WTC11 (cell line): Measurements from ENCODE around the gene DFFB. TPM values are rescaled to one million over a fixed set of nuclear protein-coding genes. Genes with fewer than 3 reads are reported as not detected.

Source experiments
- ATAC-seq: fragments of 200-7000 bp; cut with Tn5 transposase; 2 replicates; pipeline ENCODE4 v1.10.0; 2021; ENCODE audit warnings: mild to moderate bottlenecking, moderate library complexity
- CTCF ChIA-PET: fragments of 300-600 bp; sonication (Branson Sonifier 250); formaldehyde crosslinking; loops from one replicate; lab custom pipeline; 2021; ENCODE audit warnings: antibody characterized with exemption; lab: Charles Lee
- POLR2A ChIA-PET: fragments of 350-600 bp; sonication (Branson Sonifier 250); formaldehyde crosslinking; loops from one replicate; lab custom pipeline; 2021; ENCODE audit warnings: antibody characterized with exemption; lab: Charles Lee
- DNase-seq: peaks from one replicate; pipeline ENCODE4 v3.0.0; 2021; ENCODE audit warnings: low spot score
- H3K27ac Mint-ChIP-seq: 2 replicates; pipeline ENCODE4 v1.8.0; 2021; ENCODE audit warnings: mixed read lengths
- H3K27me3 Mint-ChIP-seq: 2 replicates; pipeline ENCODE4 v1.8.0; 2021; ENCODE audit warnings: low read depth, mild to moderate bottlenecking, moderate library complexity, mixed read lengths
- H3K36me3 Mint-ChIP-seq: 2 replicates; pipeline ENCODE4 v1.8.0; 2021; ENCODE audit warnings: mixed read lengths
- H3K4me1 Mint-ChIP-seq: 2 replicates; pipeline ENCODE4 v1.8.0; 2022; ENCODE audit warnings: mixed read lengths
- H3K4me3 Mint-ChIP-seq: 2 replicates; pipeline ENCODE4 v1.8.0; 2021; ENCODE audit warnings: mild to moderate bottlenecking, moderate library complexity, mixed read lengths
- H3K9me3 Mint-ChIP-seq: 2 replicates; pipeline ENCODE4 v1.8.0; 2021; ENCODE audit warnings: mixed read lengths
- ATF3 ChIP-seq: sonication (generic); formaldehyde crosslinking; conservative IDR thresholded peaks from 2 replicates; pipeline ENCODE4 v1.8.1; 2022; ENCODE audit warnings: mild to moderate bottlenecking, missing genetic modification reagents
- E2F1 ChIP-seq: sonication (generic); formaldehyde crosslinking; IDR thresholded peaks from 2 replicates; pipeline ENCODE4 v1.8.0; 2022; ENCODE audit warnings: mild to moderate bottlenecking, missing genetic modification reagents
- EMX1 ChIP-seq: fragments of 250-450 bp; sonication (Bioruptor Pico); IDR thresholded peaks from 2 replicates; pipeline ENCODE4 v1.8.0; 2021; ENCODE audit warnings: mild to moderate bottlenecking
- ESRRA ChIP-seq: sonication (generic); formaldehyde crosslinking; IDR thresholded peaks from 2 replicates; pipeline ENCODE4 v1.8.1; 2022; ENCODE audit warnings: mild to moderate bottlenecking, missing genetic modification reagents, borderline replicate concordance
- ETV6 ChIP-seq: sonication (generic); formaldehyde crosslinking; IDR thresholded peaks from 2 replicates; pipeline ENCODE4 v1.8.1; 2022; ENCODE audit warnings: mild to moderate bottlenecking, missing genetic modification reagents
- FOXP1 ChIP-seq: sonication (generic); formaldehyde crosslinking; IDR thresholded peaks from 2 replicates; pipeline ENCODE4 v1.8.0; 2022; ENCODE audit warnings: missing genetic modification reagents, mild to moderate bottlenecking, moderate library complexity, borderline replicate concordance
- HMGA2 ChIP-seq: fragments of 250-450 bp; sonication (Bioruptor Pico); IDR thresholded peaks from 2 replicates; pipeline ENCODE4 v1.4.0; 2021; ENCODE audit warnings: mild to moderate bottlenecking, moderate library complexity
- JAZF1 ChIP-seq: fragments of 250-450 bp; sonication (Bioruptor Pico); IDR thresholded peaks from 2 replicates; pipeline ENCODE4 v1.9.0; 2021; ENCODE audit warnings: moderate library complexity, mild to moderate bottlenecking, inconsistent platforms
- JUN ChIP-seq: sonication (generic); formaldehyde crosslinking; IDR thresholded peaks from 2 replicates; pipeline ENCODE4 v1.8.0; 2023; ENCODE audit warnings: mild to moderate bottlenecking, missing genetic modification reagents
- KAT7 ChIP-seq: sonication (generic); formaldehyde crosslinking; IDR thresholded peaks from 2 replicates; pipeline ENCODE4 v1.8.1; 2023; ENCODE audit warnings: missing genetic modification reagents, mild to moderate bottlenecking, borderline replicate concordance
- MXD4 ChIP-seq: fragments of 250-450 bp; sonication (Bioruptor Pico); IDR thresholded peaks from 2 replicates; pipeline ENCODE4 v1.8.0; 2021; ENCODE audit warnings: mild to moderate bottlenecking, moderate library complexity, borderline replicate concordance
- NR1H2 ChIP-seq: sonication (generic); formaldehyde crosslinking; IDR thresholded peaks from 2 replicates; pipeline ENCODE4 v1.9.0; 2021; ENCODE audit warnings: mild to moderate bottlenecking, moderate library complexity, missing genetic modification reagents
- PRDM15 ChIP-seq: sonication (generic); formaldehyde crosslinking; IDR thresholded peaks from 2 replicates; pipeline ENCODE4 v1.8.0; 2022; ENCODE audit warnings: missing genetic modification reagents
- SMAD3 ChIP-seq: sonication (generic); formaldehyde crosslinking; IDR thresholded peaks from 2 replicates; pipeline ENCODE4 v1.8.0; 2022; ENCODE audit warnings: missing genetic modification reagents, mild to moderate bottlenecking, borderline replicate concordance
- SMAD4 ChIP-seq: sonication (generic); formaldehyde crosslinking; IDR thresholded peaks from 2 replicates; pipeline ENCODE4 v1.8.0; 2022; ENCODE audit warnings: mild to moderate bottlenecking, missing genetic modification reagents
- TEAD4 ChIP-seq: sonication (generic); formaldehyde crosslinking; IDR thresholded peaks from 2 replicates; pipeline ENCODE4 v1.8.0; 2022; ENCODE audit warnings: mild to moderate bottlenecking, missing genetic modification reagents
- USF1 ChIP-seq: sonication (generic); formaldehyde crosslinking; IDR thresholded peaks from 2 replicates; pipeline ENCODE4 v1.8.0; 2022; ENCODE audit warnings: mild to moderate bottlenecking, missing genetic modification reagents
- USF2 ChIP-seq: sonication (generic); formaldehyde crosslinking; IDR thresholded peaks from 2 replicates; pipeline ENCODE4 v1.8.1; 2023; ENCODE audit warnings: mild to moderate bottlenecking, missing genetic modification reagents, moderate library complexity
- ZMAT4 ChIP-seq: fragments of 250-450 bp; sonication (Bioruptor Pico); IDR thresholded peaks from 2 replicates; pipeline ENCODE4 v1.9.0; 2021; ENCODE audit warnings: mild to moderate bottlenecking
- ZNF512 ChIP-seq: sonication (generic); formaldehyde crosslinking; IDR thresholded peaks from 2 replicates; pipeline ENCODE4 v1.8.1; 2022; ENCODE audit warnings: missing genetic modification reagents, borderline replicate concordance
- total RNA-seq: library from RNA; stranded (reverse); gene quantifications from 3 replicates; pipeline ENCODE4 v1.2.3, GENCODE V29; 2021

DFFB gene
- total RNA-seq, 1 experiment from 2014 or later = 9.2 TPM

GRCh38 chr1:3925256-3925655 lies 68.0 kb downstream of the DFFB start (continued):
- TF ChIP-seq USF2 = no peak

- Mint-ChIP-seq H3K4me3 (no peak overlapping the region), H3K27ac (no peak overlapping the region), H3K4me1 (no peaks in the 10 kb centered on the region), H3K36me3 (peaks cover 78% of the 10 kb centered on the region), H3K27me3 (peaks cover 23% of the 10 kb centered on the region), H3K9me3 (peaks cover 85% of the 10 kb centered on the region)
- ChIA-PET POLR2A (no interaction called here), CTCF (no interaction called here)
- DNase-seq (no peak), ATAC-seq (no peak)
- TF ChIP-seq ATF3 (CRISPR knock-in tag) = no peak
- no peak for TF ChIP-seq SMAD3
- no peak for TF ChIP-seq E2F1 (CRISPR knock-in tag)
- no peak for TF ChIP-seq ESRRA (CRISPR knock-in tag)
- no peak for TF ChIP-seq MXD4 (CRISPR knock-in tag)
- TF ChIP-seq ETV6 (CRISPR knock-in tag) = no peak
Measured at GRCh38 chr1:3925762-3926161, 68.5 kb downstream of the DFFB start.

GRCh38 chr1:3926956-3927355 lies 69.7 kb downstream of the DFFB start:
- Mint-ChIP-seq H3K9me3 (peaks cover 84% of the 10 kb centered on the region), H3K4me1 (no peaks in the 10 kb centered on the region), H3K27me3 (peaks cover 22% of the 10 kb centered on the region), H3K36me3 (peaks cover 76% of the 10 kb centered on the region), H3K27ac (no peak overlapping the region), H3K4me3 (no peak overlapping the region)
- DNase-seq (no peak), ATAC-seq (no peak)
- TF ChIP-seq ZMAT4 (CRISPR knock-in tag) (no peak), KAT7 (CRISPR knock-in tag) (no peak), FOXP1 (CRISPR knock-in tag) (no peak)
- POLR2A ChIA-PET = no interaction called here
- CTCF ChIA-PET = no interaction called here

GRCh38 chr1:3928586-3928985 lies 71.3 kb downstream of the DFFB start:
- no peaks in the 10 kb centered on the region for H3K4me1 Mint-ChIP-seq
- TF ChIP-seq NR1H2 (CRISPR knock-in tag) (no peak), TEAD4 (CRISPR knock-in tag) (no peak), ZNF512 (CRISPR knock-in tag) (no peak), PRDM15 (CRISPR knock-in tag) (no peak), E2F1 (CRISPR knock-in tag) (no peak), JAZF1 (CRISPR knock-in tag) (no peak), SMAD4 (CRISPR knock-in tag) (no peak), USF1 (CRISPR knock-in tag) (no peak), HMGA2 (CRISPR knock-in tag) (no peak), EMX1 (CRISPR knock-in tag) (no peak), JUN (CRISPR knock-in tag) (no peak), FOXP1 (CRISPR knock-in tag) (no peak)
- ATAC-seq (no peak), DNase-seq (no peak)
- H3K27me3 Mint-ChIP-seq = peaks cover 21% of the 10 kb centered on the region
- peaks cover 86% of the 10 kb centered on the region for H3K9me3 Mint-ChIP-seq
- ChIA-PET POLR2A (no interaction called here), CTCF (no interaction called here)
- H3K36me3 Mint-ChIP-seq = peaks cover 74% of the 10 kb centered on the region
- H3K27ac Mint-ChIP-seq = no peak overlapping the region
- H3K4me3 Mint-ChIP-seq = no peak overlapping the region
